Measurements from ENCODE around the gene PCMTD2.
"Not testable (repeated sequence)": the region's sequence is repeated elsewhere in the genome, so short reads cannot be mapped to it uniquely, and the experiment has no call there.

The PCMTD2 gene

GRCh38 chr20:64224351-64225170 is 31.0 kb upstream of the PCMTD2 start:
- DNase-seq: no peak

GRCh38 chr20:64225171-64225595 is 30.4 kb upstream of the PCMTD2 start:
- DNase-seq: no peak

- DNase-seq: no peak
Measured at GRCh38 chr20:64225828-64226598, 29.5 kb upstream of the PCMTD2 start.

- DNase-seq: no peak
Measured at GRCh38 chr20:64226686-64227580, 28.6 kb upstream of the PCMTD2 start.

- DNase-seq: no peak
Measured at GRCh38 chr20:64228086-64228653, 27.4 kb upstream of the PCMTD2 start.

- no peak for DNase-seq
Measured at GRCh38 chr20:64228751-64229506, 26.6 kb upstream of the PCMTD2 start.

GRCh38 chr20:64229507-64230061 is 26.0 kb upstream of the PCMTD2 start:
- DNase-seq: no peak

GRCh38 chr20:64230461-64231145 is 24.9 kb upstream of the PCMTD2 start:
- DNase-seq: no peak

- DNase-seq: no peak
Measured at GRCh38 chr20:64231621-64232550, 23.7 kb upstream of the PCMTD2 start.

- DNase-seq: no peak
Measured at GRCh38 chr20:64232794-64233193, 22.8 kb upstream of the PCMTD2 start.

GRCh38 chr20:64233725-64234124 is 21.8 kb upstream of the PCMTD2 start:
- DNase-seq: no peak

GRCh38 chr20:64234291-64234791 is 21.2 kb upstream of the PCMTD2 start:
- DNase-seq: no peak

- DNase-seq: not testable (repeated sequence)
Measured at GRCh38 chr20:64234921-64235565, 20.5 kb upstream of the PCMTD2 start.

- no peak for DNase-seq
Measured at GRCh38 chr20:64236137-64237088, 19.1 kb upstream of the PCMTD2 start.

GRCh38 chr20:64237316-64237715 is 18.2 kb upstream of the PCMTD2 start:
- no peak for DNase-seq

GRCh38 chr20:64238115-64238825 is 17.3 kb upstream of the PCMTD2 start:
- DNase-seq: no peak

GRCh38 chr20:64238851-64239387 is 16.6 kb upstream of the PCMTD2 start:
- no peak for DNase-seq

Data from suppressor macrophage treated with lipopolysaccharide for 4 hours (primary cell).